Osteoblast (primary cell): ENCODE measurements around the gene GDF7. TPM values are rescaled to one million over a fixed set of nuclear protein-coding genes. Genes with fewer than 3 reads are reported as not detected.

Source experiments
- DNase-seq: peaks from one replicate; pipeline ENCODE4 v3.0.0; 2011; ENCODE audit warnings: low spot score, mixed read lengths; ENCODE audit not compliant: insufficient read length; ENCODE audit errors: missing footprints
- H2AFZ ChIP-seq: 2 replicates; pipeline ENCODE4 v1.6.0; 2011; ENCODE audit warnings: mild to moderate bottlenecking, low read length
- H3K27ac ChIP-seq: 2 replicates; pipeline ENCODE4 v1.5.1; 2011; ENCODE audit warnings: mild to moderate bottlenecking, low read depth, low read length, moderate library complexity
- H3K27me3 ChIP-seq: 2 replicates; pipeline ENCODE4 v1.6.0; 2012; ENCODE audit warnings: mild to moderate bottlenecking, control low read depth, inconsistent platforms, low read length, moderate library complexity; ENCODE audit not compliant: insufficient read depth
- H3K36me3 ChIP-seq: 2 replicates; pipeline ENCODE4 v1.5.1; 2011; ENCODE audit warnings: mild to moderate bottlenecking, low read length, control low read depth, moderate library complexity; ENCODE audit not compliant: insufficient read depth
- H3K4me1 ChIP-seq: 2 replicates; pipeline ENCODE4 v1.5.1; 2011; ENCODE audit warnings: mild to moderate bottlenecking, low read length, control low read depth, moderate library complexity; ENCODE audit not compliant: insufficient read depth
- H3K4me2 ChIP-seq: 2 replicates; pipeline ENCODE4 v1.6.0; 2011; ENCODE audit warnings: mild to moderate bottlenecking, low read length; ENCODE audit not compliant: insufficient read depth
- H3K4me3 ChIP-seq: fragments of 200-600 bp; sonication (generic); 3 replicates; pipeline ENCODE4 v1.5.1; 2012; ENCODE audit warnings: mild to moderate bottlenecking, low read length, inconsistent platforms; ENCODE audit not compliant: insufficient read depth
- H3K79me2 ChIP-seq: 2 replicates; pipeline ENCODE4 v1.6.0; 2012; ENCODE audit warnings: mild to moderate bottlenecking, low read length, control low read depth, inconsistent platforms; ENCODE audit not compliant: insufficient read depth
- H3K9me3 ChIP-seq: 2 replicates; pipeline ENCODE4 v1.5.1; 2011; ENCODE audit warnings: low read depth, low read length, control low read depth
- H4K20me1 ChIP-seq: 2 replicates; pipeline ENCODE4 v1.6.0; 2012; ENCODE audit warnings: mild to moderate bottlenecking, low read length, control low read depth; ENCODE audit not compliant: insufficient read depth
- total RNA-seq: library from RNA; depleted of rRNA; stranded (reverse); fragments of >200 nt; gene quantifications from 2 replicates; pipeline ENCODE4 v1.2.3, GENCODE V29; 2012
- TF ChIP-seq, protein P1 (sequence below): IDR thresholded peaks from 2 replicates; pipeline ENCODE4 v1.5.1; 2011; ENCODE audit warnings: mild to moderate bottlenecking, low read depth, low read length, moderate library complexity; ENCODE audit errors: extremely low read depth

Gene GDF7
- total RNA-seq, 1 donor: not detected

DNA sequence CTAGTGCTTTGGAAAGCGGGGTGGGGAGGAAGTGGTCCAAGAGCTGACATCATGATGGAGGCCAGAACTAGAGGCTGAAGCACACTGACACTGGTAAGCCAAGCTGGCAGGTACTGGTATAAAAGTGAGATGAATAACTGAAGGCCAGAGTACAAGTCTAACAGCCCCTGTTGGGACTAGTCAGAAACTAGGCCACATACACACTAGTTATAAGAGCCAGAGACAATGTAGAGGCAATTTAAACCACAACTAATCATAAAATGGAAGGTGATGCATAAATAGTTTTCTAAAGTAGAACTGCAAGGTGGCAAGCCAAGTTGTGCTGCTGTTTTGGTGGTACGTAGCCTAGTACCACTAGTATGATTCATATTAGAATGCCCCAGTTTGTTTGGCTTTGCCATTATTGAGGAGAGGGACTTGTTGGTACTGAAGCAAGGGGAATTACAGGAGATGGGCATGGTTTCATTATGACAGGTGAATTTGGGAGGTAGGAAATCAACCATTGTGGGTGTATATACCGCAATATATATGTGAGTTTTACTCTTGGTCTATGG lies 57.6 kb downstream of the GDF7 start:
- peaks cover 7% of the 10 kb centered on the region for H3K79me2 ChIP-seq
- no peaks in the 10 kb centered on the region for H3K27me3 ChIP-seq
- no peaks in the 10 kb centered on the region for H3K36me3 ChIP-seq
- TF ChIP-seq, protein P1, sequence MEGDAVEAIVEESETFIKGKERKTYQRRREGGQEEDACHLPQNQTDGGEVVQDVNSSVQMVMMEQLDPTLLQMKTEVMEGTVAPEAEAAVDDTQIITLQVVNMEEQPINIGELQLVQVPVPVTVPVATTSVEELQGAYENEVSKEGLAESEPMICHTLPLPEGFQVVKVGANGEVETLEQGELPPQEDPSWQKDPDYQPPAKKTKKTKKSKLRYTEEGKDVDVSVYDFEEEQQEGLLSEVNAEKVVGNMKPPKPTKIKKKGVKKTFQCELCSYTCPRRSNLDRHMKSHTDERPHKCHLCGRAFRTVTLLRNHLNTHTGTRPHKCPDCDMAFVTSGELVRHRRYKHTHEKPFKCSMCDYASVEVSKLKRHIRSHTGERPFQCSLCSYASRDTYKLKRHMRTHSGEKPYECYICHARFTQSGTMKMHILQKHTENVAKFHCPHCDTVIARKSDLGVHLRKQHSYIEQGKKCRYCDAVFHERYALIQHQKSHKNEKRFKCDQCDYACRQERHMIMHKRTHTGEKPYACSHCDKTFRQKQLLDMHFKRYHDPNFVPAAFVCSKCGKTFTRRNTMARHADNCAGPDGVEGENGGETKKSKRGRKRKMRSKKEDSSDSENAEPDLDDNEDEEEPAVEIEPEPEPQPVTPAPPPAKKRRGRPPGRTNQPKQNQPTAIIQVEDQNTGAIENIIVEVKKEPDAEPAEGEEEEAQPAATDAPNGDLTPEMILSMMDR: no peak
- H3K4me2 ChIP-seq: no peak overlapping the region
- no peaks in the 10 kb centered on the region for H3K9me3 ChIP-seq
- H3K27ac ChIP-seq: no peak overlapping the region
- no peak overlapping the region for H2AFZ ChIP-seq
- DNase-seq: no peak
- H4K20me1 ChIP-seq: no peaks in the 10 kb centered on the region
- no peak overlapping the region for H3K4me3 ChIP-seq
- H3K4me1 ChIP-seq: peaks cover 11% of the 10 kb centered on the region

DNA sequence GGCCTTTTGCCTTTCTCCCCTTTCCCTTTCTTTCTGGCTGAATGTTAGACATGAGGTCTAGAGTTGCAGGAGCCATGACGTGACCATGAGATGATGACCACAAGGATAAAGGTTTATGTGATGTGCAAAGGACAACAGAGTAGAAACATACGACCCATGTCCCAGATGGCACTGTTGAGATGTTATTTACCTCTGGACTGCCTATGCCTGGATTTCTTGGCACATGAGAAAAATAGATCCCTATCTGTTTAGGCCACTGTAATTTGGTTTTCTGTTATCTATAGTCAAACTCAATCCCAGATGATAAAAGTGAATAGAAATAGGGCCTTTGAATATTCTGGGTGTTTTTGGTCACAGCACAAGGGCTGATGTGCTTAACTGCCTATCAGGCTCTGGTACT lies 58.8 kb downstream of the GDF7 start:
- H3K4me1 ChIP-seq: peaks cover 11% of the 10 kb centered on the region
- no peak overlapping the region for H3K4me2 ChIP-seq
- no peaks in the 10 kb centered on the region for H3K27me3 ChIP-seq
- no peak overlapping the region for H2AFZ ChIP-seq
- no peaks in the 10 kb centered on the region for H3K9me3 ChIP-seq
- no peak for DNase-seq
- peaks cover 3% of the 10 kb centered on the region for H3K79me2 ChIP-seq
- H4K20me1 ChIP-seq: no peaks in the 10 kb centered on the region
- no peak overlapping the region for H3K27ac ChIP-seq
- no peak overlapping the region for H3K4me3 ChIP-seq
- no peaks in the 10 kb centered on the region for H3K36me3 ChIP-seq
- TF ChIP-seq, protein P1: no peak

DNA sequence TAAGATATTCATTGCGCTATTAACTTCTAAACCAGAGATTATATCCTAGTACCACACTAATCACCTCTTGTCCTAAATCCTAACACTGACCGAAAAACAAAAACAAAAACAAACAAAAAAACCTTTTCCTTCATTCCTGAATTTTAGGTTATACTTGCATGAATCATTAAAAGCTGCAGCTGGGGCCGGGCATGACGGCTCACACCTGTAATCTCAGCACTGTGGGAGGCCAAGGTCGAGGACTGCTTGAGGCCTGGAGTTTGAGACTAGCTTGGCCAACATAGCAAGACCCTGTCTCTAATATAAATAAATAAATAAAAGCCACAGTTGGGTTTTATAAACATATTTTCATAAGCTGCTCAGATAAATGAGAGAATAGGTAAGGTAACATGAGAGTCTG lies 60.0 kb downstream of the GDF7 start:
- Histone ChIP-seq H3K9me3 (no peaks in the 10 kb centered on the region), H3K4me3 (no peak overlapping the region), H3K27ac (no peak overlapping the region), H3K36me3 (no peaks in the 10 kb centered on the region), H3K4me2 (no peak overlapping the region), H3K4me1 (peaks cover 11% of the 10 kb centered on the region), H2AFZ (no peak overlapping the region), H3K79me2 (no peaks in the 10 kb centered on the region), H4K20me1 (no peaks in the 10 kb centered on the region), H3K27me3 (no peaks in the 10 kb centered on the region)
- TF ChIP-seq, protein P1: no peak
- DNase-seq: no peak

DNA sequence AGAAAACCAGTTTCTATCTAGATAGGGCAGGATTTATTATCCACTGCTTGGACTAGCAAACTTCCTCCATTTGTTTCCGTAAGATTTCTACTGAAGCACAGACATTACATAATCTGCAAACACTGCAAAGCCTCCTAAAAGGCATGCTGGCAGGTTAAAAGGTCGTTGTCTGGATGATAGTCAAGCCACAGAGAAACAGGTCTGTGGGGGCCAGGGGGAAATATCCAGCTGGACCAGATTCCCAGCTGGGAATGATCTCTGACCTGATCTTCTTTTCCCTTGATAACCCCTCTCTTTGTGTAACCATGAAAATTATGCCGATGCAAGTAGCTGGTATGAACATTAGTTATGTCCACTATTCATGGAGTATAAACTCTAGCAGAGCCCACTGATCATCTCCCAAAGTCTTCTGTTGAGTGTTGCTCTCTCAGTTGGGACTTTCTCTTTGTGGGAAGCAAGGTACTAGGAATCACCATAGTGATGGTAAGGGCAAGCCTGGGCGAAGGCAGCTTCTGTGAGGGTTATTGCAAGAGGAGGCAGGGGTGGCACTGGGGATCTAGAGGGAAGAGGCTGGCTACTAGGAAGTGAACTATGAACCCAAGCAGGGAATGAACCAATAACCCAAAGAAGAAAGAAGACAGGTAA lies 61.3 kb downstream of the GDF7 start:
- TF ChIP-seq, protein P1: no peak
- no peak overlapping the region for H2AFZ ChIP-seq
- DNase-seq: no peak

More for the DNA sequence above, 61.3 kb downstream of the GDF7 start:
- Histone ChIP-seq H4K20me1 (no peaks in the 10 kb centered on the region), H3K27ac (no peak overlapping the region), H3K79me2 (no peaks in the 10 kb centered on the region), H3K4me1 (peaks cover 5% of the 10 kb centered on the region), H3K4me2 (no peak overlapping the region), H3K27me3 (no peaks in the 10 kb centered on the region), H3K4me3 (no peak overlapping the region), H3K36me3 (no peaks in the 10 kb centered on the region), H3K9me3 (no peaks in the 10 kb centered on the region)

Other genes starting within 250 kb of the GDF7 start
- 145 and 161 TPM in 2 replicates for gene RHOB, start 220.1 kb upstream of the GDF7 start, total RNA-seq
- 47.4 and 47.8 TPM in 2 replicates for gene HS1BP3, start 16.0 kb upstream of the GDF7 start, total RNA-seq
- 14.4 and 17.4 TPM in 2 replicates for gene LDAH, start 156.0 kb downstream of the GDF7 start, total RNA-seq